Esophagus squamous epithelium (tissue), 5 donors: Measurements from ENCODE around the gene TBC1D1. TPM values are rescaled to one million over a fixed set of nuclear protein-coding genes. Genes with fewer than 3 reads are reported as not detected.
A peak's percentile ranks its signal among the peaks of the same experiment; 100 is the strongest.

Experiments
- DNase-seq: peaks from one replicate; lab custom pipeline; 2025; lab: John Stamatoyannopoulos, UW
- H3K27ac ChIP-seq, 4 donors: fragments of 200-600 bp; sonication (generic); one replicate each; pipeline ENCODE4 v1.5.1; 2016 to 2019; ENCODE audit warnings: mild to moderate bottlenecking in 1 of 4
- H3K27me3 ChIP-seq, 4 donors: fragments of 200-600 bp; sonication (generic); 1 replicate in 3 of 4; 2 replicates in 1 of 4; pipeline versions ENCODE4 v1.5.1 to v1.6.0; 2017 to 2021; ENCODE audit warnings: antibody characterized with exemption in 1 of 4
- H3K36me3 ChIP-seq, 3 donors: fragments of 200-600 bp; sonication (generic); one replicate each; pipeline ENCODE4 v1.5.1; 2016 to 2019
- H3K4me1 ChIP-seq, 3 donors: fragments of 200-600 bp; sonication (generic); one replicate each; pipeline ENCODE4 v1.5.1; 2017 to 2019
- H3K4me3 ChIP-seq, 4 donors: fragments of 200-600 bp; sonication (generic); 1 replicate in 3 of 4; 2 replicates in 1 of 4; pipeline ENCODE4 v1.5.1; 2016 to 2019; ENCODE audit warnings: mild to moderate bottlenecking in 2 of 4, moderate library complexity in 1 of 4
- H3K9me3 ChIP-seq, 3 donors: fragments of 200-600 bp; sonication (generic); one replicate each; pipeline ENCODE4 v1.5.1; 2016 to 2019
- CTCF ChIP-seq, 6 experiments: fragments of 450-650 bp in 4 of 6; fragments of 200-600 bp in 2 of 6; sonication (generic) in 2 of 6; IDR thresholded peaks; one replicate each; pipeline ENCODE4 v1.5.1; 2016 to 2019; ENCODE audit warnings: antibody characterized with exemption in 6 of 6, mild to moderate bottlenecking in 4 of 6, moderate library complexity in 4 of 6
- POLR2A ChIP-seq, 4 donors: fragments of 450-650 bp; IDR thresholded peaks; one replicate each; pipeline ENCODE4 v1.6.1; 2017; ENCODE audit warnings: antibody characterized with exemption in 4 of 4, mild to moderate bottlenecking in 4 of 4, moderate library complexity in 3 of 4
- WGBS, 2 donors: methylation state at CpG; one replicate each; pipeline ENCODE4 v1.1.5; 2018; 5-methylcytosine and 5-hydroxymethylcytosine counted together
- intact Hi-C: fragments of 100-400 bp; cut with DNase I; formaldehyde crosslinking; loops from one replicate; pipeline ENCODE4 v1.15.0; 2022
- total RNA-seq, 4 donors: library from RNA; depleted of rRNA; stranded (reverse); fragments of >200 nt; gene quantifications; one replicate each; pipeline ENCODE4 v1.1.0, GENCODE V29; 2016
- donor health status: DM: yes; HTN: yes; CAD: no.

The TBC1D1 gene
- total RNA-seq, 4 donors from 2014 or later, result 6.9 to 44.6 (median 25.6) TPM

GRCh38 chr4:38163216-38164006 is 272.5 kb downstream of the TBC1D1 start:
- H3K4me1 ChIP-seq, result peaks cover 0 to 50% (median 18%) of the 10 kb centered on the region in 3 donors
- no peak for TF ChIP-seq CTCF (IDR thresholded peaks at IDR 0.05)
- no peak for TF ChIP-seq POLR2A (IDR thresholded peaks at IDR 0.05)
- no peak for DNase-seq
- no peaks in the 10 kb centered on the region for H3K36me3 ChIP-seq
- H3K27me3 ChIP-seq, result no peaks in the 10 kb centered on the region
- peaks cover 0 to 5% (median 3%) of the 10 kb centered on the region in 3 donors for H3K9me3 ChIP-seq
- H3K27ac ChIP-seq, result peak overlapping the region in 3 of 4 donors; percentile 30 to 68 (median 54)
- intact Hi-C loops, result no loop called here
- 63% methylated on average over 5 of the region's 5 CpGs for WGBS, 2 donors
- H3K4me3 ChIP-seq, result no peak overlapping the region

GRCh38 chr4:38164346-38164745 is 273.5 kb downstream of the TBC1D1 start:
- Histone ChIP-seq H3K9me3 (peaks cover 0 to 5% (median 3%) of the 10 kb centered on the region in 3 donors), H3K27ac (no peak overlapping the region), H3K4me3 (no peak overlapping the region), H3K4me1 (peaks cover 0 to 43% (median 17%) of the 10 kb centered on the region in 3 donors), H3K27me3 (no peaks in the 10 kb centered on the region), H3K36me3 (no peaks in the 10 kb centered on the region)
- DNase-seq, result no peak
- no peak for TF ChIP-seq POLR2A (IDR thresholded peaks at IDR 0.05)
- TF ChIP-seq CTCF (IDR thresholded peaks at IDR 0.05), result no peak
- intact Hi-C loops, result no loop called here
- WGBS, 2 donors, result 81 to 96% methylated on average over 3 of the region's 3 CpGs

- intact Hi-C loops, result no loop called here
- WGBS, 2 donors, result 65 to 72% methylated on average over 5 to 6 of the region's 6 CpGs
Measured at GRCh38 chr4:38166082-38166481, 275.2 kb downstream of the TBC1D1 start.

GRCh38 chr4:38166768-38167167 is 275.9 kb downstream of the TBC1D1 start:
- intact Hi-C loops, result no loop called here

More at GRCh38 chr4:38166082-38166481, 275.2 kb downstream of the TBC1D1 start:
- peaks cover 0 to 41% (median 3%) of the 10 kb centered on the region in 3 donors for H3K4me1 ChIP-seq
- peaks cover 0 to 5% (median 3%) of the 10 kb centered on the region in 3 donors for H3K9me3 ChIP-seq
- no peaks in the 10 kb centered on the region for H3K36me3 ChIP-seq
- no peak for DNase-seq
- H3K27me3 ChIP-seq, result no peaks in the 10 kb centered on the region
- no peak for TF ChIP-seq CTCF (IDR thresholded peaks at IDR 0.05)
- no peak for TF ChIP-seq POLR2A (IDR thresholded peaks at IDR 0.05)
- no peak overlapping the region for H3K4me3 ChIP-seq
- H3K27ac ChIP-seq, result no peak overlapping the region

More at GRCh38 chr4:38166768-38167167, 275.9 kb downstream of the TBC1D1 start:
- H3K36me3 ChIP-seq, result no peaks in the 10 kb centered on the region
- no peak overlapping the region for H3K27ac ChIP-seq
- H3K4me3 ChIP-seq, result no peak overlapping the region
- no peak for DNase-seq
- 62 to 63% methylated on average over 3 of the region's 3 CpGs for WGBS, 2 donors
- peaks cover 0 to 34% (median 0%) of the 10 kb centered on the region in 3 donors for H3K4me1 ChIP-seq
- H3K9me3 ChIP-seq, result peaks cover 0 to 5% (median 3%) of the 10 kb centered on the region in 3 donors
- TF ChIP-seq POLR2A (IDR thresholded peaks at IDR 0.05) (no peak), CTCF (IDR thresholded peaks at IDR 0.05) (no peak)
- H3K27me3 ChIP-seq, result no peaks in the 10 kb centered on the region
